BLaER1 treated with 17β-estradiol and CSF1 and Interleukin-3, amounts not matched to agents 10 nM and 100 nM (cell line): Measurements from ENCODE around the gene LGALS3BP.
A peak's percentile ranks its signal among the peaks of the same experiment; 100 is the strongest.

Experiments used
- H3K27ac ChIP-seq, 11 experiments: shearing (Covaris generic); formaldehyde crosslinking; 2 replicates each; pipeline ENCODE4 v1.8.1; 2022
- H3K27me3 ChIP-seq, 11 experiments: shearing (Covaris generic); formaldehyde crosslinking; 2 replicates each; pipeline ENCODE4 v1.8.1; 2022
- H3K36me3 ChIP-seq, 11 experiments: shearing (Covaris generic); formaldehyde crosslinking; 2 replicates each; pipeline ENCODE4 v1.8.1; 2022
- H3K4me1 ChIP-seq, 10 experiments: shearing (Covaris generic); formaldehyde crosslinking; 2 replicates each; pipeline ENCODE4 v1.8.1; 2022
- H3K4me2 ChIP-seq, 11 experiments: shearing (Covaris generic); formaldehyde crosslinking; 2 replicates each; pipeline ENCODE4 v1.8.1; 2022
- H3K4me3 ChIP-seq, 10 experiments: shearing (Covaris generic); formaldehyde crosslinking; 2 replicates each; pipeline ENCODE4 v1.8.1; 2022
- H3K9ac ChIP-seq, 11 experiments: shearing (Covaris generic); formaldehyde crosslinking; 2 replicates each; pipeline ENCODE4 v1.8.1; 2022
- H3K9me3 ChIP-seq, 11 experiments: shearing (Covaris generic); formaldehyde crosslinking; replicated peaks in 1 of 11; 2 replicates each; pipeline ENCODE4 v1.8.1; 2022
- H4K20me1 ChIP-seq, 11 experiments: shearing (Covaris generic); formaldehyde crosslinking; 2 replicates each; pipeline ENCODE4 v1.8.1; 2022
- Cebpa-rat ChIP-seq, 11 experiments: shearing (Covaris generic); IDR thresholded peaks; 2 replicates each; pipeline ENCODE4 v1.8.1; 2022

Gene LGALS3BP

GRCh38 chr17:78974635-78975591 is 4.8 kb downstream of the LGALS3BP start:
- Histone ChIP-seq H3K27ac (no peak overlapping the region), H3K9ac (no peak overlapping the region), H3K4me3 (no peak overlapping the region), H3K4me2 (peak overlapping the region in 4 of 11 experiments; percentile 56 to 96 (median 92); a peak in 4 of 22 replicates), H3K27me3 (no peaks in the 10 kb centered on the region), H3K36me3 (peaks cover 0 to 27% (median 3%) of the 10 kb centered on the region in 11 experiments; a peak in 5 of 22 replicates), H4K20me1 (peaks cover 0 to 49% (median 20%) of the 10 kb centered on the region in 11 experiments; a peak in 9 of 22 replicates), H3K4me1 (peaks cover 43 to 75% (median 69%) of the 10 kb centered on the region in 10 experiments), H3K9me3 (no peaks in the 10 kb centered on the region)
- TF ChIP-seq Cebpa-rat (IDR thresholded peaks at IDR 0.05): no peak

GRCh38 chr17:78973792-78974520 is 5.8 kb downstream of the LGALS3BP start:
- no peak overlapping the region for H3K4me3 ChIP-seq
- no peak overlapping the region for H3K4me2 ChIP-seq
- H4K20me1 ChIP-seq: peaks cover 0 to 49% (median 20%) of the 10 kb centered on the region in 11 experiments; a peak in 9 of 22 replicates
- H3K27ac ChIP-seq: no peak overlapping the region
- no peaks in the 10 kb centered on the region for H3K9me3 ChIP-seq
- H3K9ac ChIP-seq: 0 out of 22 replicates have a peak overlapping the region, but pooled peaks of 1 of the 11 experiments have one; percentile 22
- no peaks in the 10 kb centered on the region for H3K27me3 ChIP-seq
- H3K36me3 ChIP-seq: peaks cover 0 to 27% (median 3%) of the 10 kb centered on the region in 11 experiments; a peak in 5 of 22 replicates
- H3K4me1 ChIP-seq: peaks cover 41 to 75% (median 69%) of the 10 kb centered on the region in 10 experiments
- TF ChIP-seq Cebpa-rat (IDR thresholded peaks at IDR 0.05): no peak

GRCh38 chr17:78973196-78973595 is 6.5 kb downstream of the LGALS3BP start:
- H3K36me3 ChIP-seq: peaks cover 0 to 27% (median 3%) of the 10 kb centered on the region in 11 experiments; a peak in 5 of 22 replicates
- no peak overlapping the region for H3K4me3 ChIP-seq
- H4K20me1 ChIP-seq: peaks cover 0 to 46% (median 18%) of the 10 kb centered on the region in 11 experiments; a peak in 9 of 22 replicates
- H3K4me1 ChIP-seq: peaks cover 41 to 75% (median 69%) of the 10 kb centered on the region in 10 experiments
- H3K9ac ChIP-seq: no peak overlapping the region
- H3K27ac ChIP-seq: no peak overlapping the region
- no peaks in the 10 kb centered on the region for H3K9me3 ChIP-seq
- TF ChIP-seq Cebpa-rat (IDR thresholded peaks at IDR 0.05): no peak
- H3K27me3 ChIP-seq: no peaks in the 10 kb centered on the region
- no peak overlapping the region for H3K4me2 ChIP-seq

GRCh38 chr17:78972507-78973105 is 7.1 kb downstream of the LGALS3BP start:
- Histone ChIP-seq H4K20me1 (peaks cover 0 to 40% (median 12%) of the 10 kb centered on the region in 11 experiments; a peak in 9 of 22 replicates), H3K4me2 (no peak overlapping the region), H3K9me3 (no peaks in the 10 kb centered on the region), H3K27me3 (no peaks in the 10 kb centered on the region), H3K4me3 (no peak overlapping the region), H3K9ac (peak overlapping the region in 3 of 11 experiments; percentile 14 to 50 (median 35); a peak in 4 of 22 replicates), H3K36me3 (peaks cover 0 to 27% (median 3%) of the 10 kb centered on the region in 11 experiments; a peak in 5 of 22 replicates), H3K4me1 (peaks cover 36 to 75% (median 69%) of the 10 kb centered on the region in 10 experiments), H3K27ac (peak overlapping the region in 3 of 11 experiments; percentile 7 to 36 (median 9); a peak in 1 of 22 replicates)
- no peak for TF ChIP-seq Cebpa-rat (IDR thresholded peaks at IDR 0.05)

GRCh38 chr17:78971756-78972506 is 7.8 kb downstream of the LGALS3BP start:
- H3K9me3 ChIP-seq: no peaks in the 10 kb centered on the region
- H4K20me1 ChIP-seq: peaks cover 0 to 33% (median 7%) of the 10 kb centered on the region in 11 experiments; a peak in 9 of 22 replicates
- H3K4me3 ChIP-seq: no peak overlapping the region
- peak overlapping the region in 8 of 11 experiments; percentile 28 to 80 (median 53); a peak in 10 of 22 replicates for H3K4me2 ChIP-seq
- no peaks in the 10 kb centered on the region for H3K27me3 ChIP-seq
- peak overlapping the region in 4 of 11 experiments; percentile 14 to 50 (median 34); a peak in 7 of 22 replicates for H3K9ac ChIP-seq
- peak overlapping the region in 5 of 11 experiments; percentile 19 to 50 (median 27); a peak in 4 of 22 replicates for H3K27ac ChIP-seq
- H3K36me3 ChIP-seq: peaks cover 0 to 27% (median 3%) of the 10 kb centered on the region in 11 experiments; a peak in 5 of 22 replicates
- peaks cover 29 to 75% (median 69%) of the 10 kb centered on the region in 10 experiments for H3K4me1 ChIP-seq
- no peak for TF ChIP-seq Cebpa-rat (IDR thresholded peaks at IDR 0.05)

GRCh38 chr17:78970834-78971755 is 8.6 kb downstream of the LGALS3BP start:
- H3K4me3 ChIP-seq: no peak overlapping the region
- peaks cover 0 to 25% (median 0%) of the 10 kb centered on the region in 11 experiments; a peak in 8 of 22 replicates for H4K20me1 ChIP-seq
- peaks cover 21 to 75% (median 69%) of the 10 kb centered on the region in 10 experiments for H3K4me1 ChIP-seq
- peak overlapping the region in 5 of 11 experiments; percentile 19 to 50 (median 27); a peak in 5 of 22 replicates for H3K27ac ChIP-seq
- H3K27me3 ChIP-seq: no peaks in the 10 kb centered on the region
- no peaks in the 10 kb centered on the region for H3K9me3 ChIP-seq
- H3K36me3 ChIP-seq: peaks cover 0 to 20% (median 2%) of the 10 kb centered on the region in 11 experiments; a peak in 5 of 22 replicates
- no peak for TF ChIP-seq Cebpa-rat (IDR thresholded peaks at IDR 0.05)
- H3K4me2 ChIP-seq: peak overlapping the region; percentile 40 to 90 (median 75); a peak in 20 of 22 replicates
- H3K9ac ChIP-seq: peak overlapping the region in 4 of 11 experiments; percentile 2 to 50 (median 34); a peak in 3 of 22 replicates

- H3K9ac ChIP-seq: peak overlapping the region in 1 of 11 experiments; percentile 23; a peak in 1 of 22 replicates
- peaks cover 0 to 21% (median 0%) of the 10 kb centered on the region in 11 experiments; a peak in 7 of 22 replicates for H4K20me1 ChIP-seq
- no peak overlapping the region for H3K27ac ChIP-seq
- no peak overlapping the region for H3K4me3 ChIP-seq
- H3K4me1 ChIP-seq: peaks cover 16 to 77% (median 70%) of the 10 kb centered on the region in 10 experiments
- H3K36me3 ChIP-seq: peaks cover 0 to 20% (median 0%) of the 10 kb centered on the region in 11 experiments; a peak in 4 of 22 replicates
- H3K27me3 ChIP-seq: no peaks in the 10 kb centered on the region
- no peak for TF ChIP-seq Cebpa-rat (IDR thresholded peaks at IDR 0.05)
- H3K9me3 ChIP-seq: 0 out of 22 replicates have a peak, but pooled peaks cover 0 to 4% (median 0%) of the 10 kb centered on the region in 11 experiments
- peak overlapping the region in 10 of 11 experiments; percentile 66 to 90 (median 78); a peak in 20 of 22 replicates for H3K4me2 ChIP-seq
Measured at GRCh38 chr17:78969865-78970264, 9.9 kb downstream of the LGALS3BP start.
